ENCODE data around the gene FAM24B.
"Not testable (repeated sequence)": the region's sequence is repeated elsewhere in the genome, so short reads cannot be mapped to it uniquely, and the experiment has no call there.

Gene FAM24B, protein sequence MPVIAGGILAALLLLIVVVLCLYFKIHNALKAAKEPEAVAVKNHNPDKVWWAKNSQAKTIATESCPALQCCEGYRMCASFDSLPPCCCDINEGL

DNA sequence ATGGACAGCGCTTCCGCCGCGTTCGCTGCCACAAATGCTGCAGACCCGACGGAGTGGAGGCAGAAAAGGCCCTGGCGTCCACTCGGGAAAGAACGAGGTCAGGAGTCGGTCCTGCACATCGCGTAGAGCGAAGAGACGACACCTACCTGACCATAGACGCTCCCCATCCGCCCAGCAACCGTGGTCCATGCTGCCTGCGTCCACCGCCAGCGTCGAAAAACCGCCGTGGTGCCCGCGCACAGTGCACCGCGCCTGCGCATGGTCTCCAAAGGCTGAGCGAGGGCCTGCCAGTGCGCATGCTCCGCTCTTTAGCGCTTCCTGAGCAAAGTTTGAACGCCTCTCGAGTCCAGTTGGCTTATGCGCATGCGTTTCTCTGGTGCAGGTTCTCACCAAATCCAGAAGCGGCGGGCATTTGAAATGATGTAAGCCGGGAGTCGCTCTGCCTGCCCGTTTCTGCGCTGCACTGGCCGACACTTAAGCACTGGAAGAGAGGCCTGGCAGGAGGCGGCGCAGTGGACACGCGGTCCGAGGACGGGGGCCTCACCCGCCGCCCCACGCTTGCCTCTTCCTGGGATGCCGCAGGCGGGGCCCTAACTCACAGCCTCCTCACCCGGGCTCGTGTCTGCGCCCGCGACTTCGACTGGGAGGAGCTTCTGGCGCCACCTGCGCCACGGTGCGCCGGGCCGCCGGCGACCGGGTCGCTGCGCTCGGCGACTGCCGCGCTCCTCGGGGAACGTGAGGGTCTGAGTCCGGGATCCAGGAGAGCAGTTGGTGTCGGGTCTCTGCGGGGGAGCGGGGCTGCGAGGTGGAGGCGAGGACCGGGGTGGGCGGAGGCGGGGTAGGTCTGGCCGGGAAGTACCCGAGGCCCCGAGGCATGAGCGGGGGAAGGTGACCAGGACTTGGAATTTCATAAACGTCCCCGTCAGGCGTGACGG lies at the start of gene FAM24B:
TSS of gene FAM24B (minus strand) at position 243 of the 935 bp plus-strand sequence. CDS start 29,066 bp downstream, outside the sequence.
- peak; percentile 94 for DNase-seq (ENCODE audit: low read depth)

DNA sequence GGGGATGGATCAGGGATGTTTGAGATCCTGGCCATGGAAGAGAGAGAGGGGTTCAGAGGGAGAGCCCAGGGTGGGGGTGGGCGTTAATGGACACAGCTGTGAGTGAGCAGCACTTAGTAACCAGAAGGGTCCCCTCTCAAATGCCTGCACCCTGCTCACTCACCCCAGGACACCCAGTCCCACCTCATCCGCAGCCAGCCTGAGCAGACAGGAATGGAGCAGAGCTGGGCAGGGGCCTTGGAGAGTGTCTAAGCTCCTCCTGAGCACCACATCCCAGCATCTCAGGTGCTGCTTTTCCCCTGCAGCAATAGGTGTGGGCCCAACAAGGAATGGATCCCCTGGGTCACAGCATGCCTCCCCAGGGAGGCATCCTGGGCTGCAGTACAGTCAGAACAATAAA lies 36.3 kb upstream of the FAM24B start:
- no peak for DNase-seq (ENCODE audit: low read depth)

DNA sequence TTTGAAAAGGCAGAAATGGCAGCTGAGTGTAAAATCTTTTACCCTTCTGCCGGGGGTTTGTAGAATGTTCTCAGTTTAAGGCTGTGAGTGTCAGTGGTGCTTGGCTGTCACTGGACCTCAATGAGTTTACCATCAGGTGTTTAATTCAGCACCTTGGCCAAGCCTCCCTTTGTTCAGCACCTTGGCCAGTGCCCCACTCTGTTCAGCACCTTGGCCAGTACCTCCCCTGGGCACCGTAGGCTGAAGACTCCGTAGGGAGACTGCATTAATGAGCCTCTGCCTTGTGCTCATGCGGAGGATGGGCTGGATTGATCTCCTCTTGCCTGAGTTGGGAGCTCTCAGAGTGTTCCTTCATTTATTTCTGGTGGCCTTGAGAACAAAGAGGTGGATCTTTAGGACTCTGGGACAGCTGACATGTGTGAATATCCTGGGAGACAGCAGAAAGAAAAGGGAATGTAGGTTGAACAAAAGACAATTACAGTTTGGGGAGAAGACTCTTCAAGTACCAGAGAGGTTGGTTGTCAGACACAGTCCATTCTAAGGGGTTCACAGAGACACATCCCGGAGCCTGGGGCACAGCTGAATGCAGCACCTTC lies 32.6 kb upstream of the FAM24B start:
- DNase-seq (ENCODE audit: low read depth), result peak; percentile 27

GRCh38 chr10:122910310-122910709 lies 30.9 kb upstream of the FAM24B start, which contains the start of gene FAM24A:
Gene FAM24A, plus strand, starts transcription at chr10:122910610. Its CDS starts 1,025 bp downstream, at chr10:122911635.
- DNase-seq (ENCODE audit: low read depth), result no peak

GRCh38 chr10:122903861-122904260 lies 24.5 kb upstream of the FAM24B start:
- not testable (repeated sequence) for DNase-seq (ENCODE audit: low read depth)

DNA sequence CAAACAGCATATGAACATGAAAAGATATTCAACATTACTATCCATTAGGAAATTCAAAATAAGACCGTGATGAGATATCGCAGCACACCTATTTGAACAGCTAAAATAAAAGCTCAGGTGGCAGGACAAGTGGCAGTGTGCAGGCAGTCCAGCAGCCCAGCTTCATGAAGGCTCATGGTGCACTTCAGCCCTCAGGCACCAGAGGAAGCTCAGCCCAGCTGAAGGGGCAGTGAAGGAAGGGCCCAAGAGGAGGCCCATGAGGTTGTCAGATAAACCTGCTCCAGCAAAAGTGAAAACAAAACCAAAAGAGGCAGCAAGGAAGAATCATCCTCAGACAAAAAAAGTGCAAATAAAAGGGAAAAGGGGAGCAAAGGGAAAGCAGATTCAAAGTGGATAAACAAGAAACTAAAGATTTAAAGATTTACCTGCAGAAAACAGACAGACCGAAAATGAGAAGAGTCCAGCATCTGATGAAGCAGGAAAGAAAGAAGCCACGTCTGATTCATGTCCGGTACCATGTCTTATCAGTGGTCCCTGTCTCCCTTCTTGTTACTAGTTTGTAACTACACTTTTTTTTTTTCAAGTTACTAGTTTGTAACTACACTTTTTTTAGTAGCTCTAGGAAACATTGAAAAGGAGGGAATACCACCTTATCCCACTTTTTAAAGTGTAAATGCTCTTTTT lies 15.0 kb upstream of the FAM24B start:
- DNase-seq (ENCODE audit: low read depth), result no peak

DNA sequence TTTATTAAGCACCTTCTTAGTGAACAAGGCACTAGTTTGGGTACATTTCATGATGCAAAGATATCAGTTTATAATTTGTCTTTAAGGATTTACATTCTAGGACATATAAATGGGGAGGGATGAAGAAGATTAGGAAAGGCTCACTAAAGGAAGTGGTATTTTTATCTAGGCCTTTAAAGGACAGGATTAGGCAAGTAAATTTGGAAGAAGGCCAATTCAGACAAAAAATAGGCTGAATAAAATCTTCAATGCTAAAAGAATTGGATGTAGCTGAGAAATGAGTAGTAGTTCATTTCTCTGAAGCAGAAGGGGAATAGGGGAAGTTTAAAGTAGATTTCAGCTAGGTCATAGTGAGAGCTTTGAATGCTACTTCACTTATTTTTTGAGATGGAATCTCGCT lies 4.8 kb upstream of the FAM24B start:
- DNase-seq (ENCODE audit: low read depth), result no peak

- DNase-seq (ENCODE audit: low read depth), result no peak
Measured at GRCh38 chr10:122882766-122883165, 3.4 kb upstream of the FAM24B start.

- DNase-seq (ENCODE audit: low read depth), result no peak
Measured at GRCh38 chr10:122878799-122879338, 512 bp downstream of the FAM24B start.

DNA sequence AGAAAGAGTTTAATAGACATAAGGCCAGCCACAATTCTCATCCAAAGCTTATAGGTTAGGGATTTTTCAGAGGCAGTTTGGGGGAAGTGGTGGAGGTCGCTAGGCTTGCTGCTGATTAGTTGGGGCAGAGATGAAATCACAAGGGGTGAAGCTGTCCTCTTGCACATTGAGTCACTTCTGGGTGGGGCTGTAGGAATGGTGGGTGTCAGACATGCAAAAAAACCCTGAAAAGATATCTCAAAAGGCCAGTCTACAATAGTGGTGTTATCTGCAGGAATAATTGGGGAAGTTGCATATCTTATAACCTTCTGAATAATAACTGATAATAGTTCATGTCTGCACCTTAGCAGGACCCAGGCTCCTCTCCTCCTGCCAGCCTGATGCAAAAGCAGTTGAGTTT lies 2.1 kb downstream of the FAM24B start:
- DNase-seq (ENCODE audit: low read depth), result no peak

DNA sequence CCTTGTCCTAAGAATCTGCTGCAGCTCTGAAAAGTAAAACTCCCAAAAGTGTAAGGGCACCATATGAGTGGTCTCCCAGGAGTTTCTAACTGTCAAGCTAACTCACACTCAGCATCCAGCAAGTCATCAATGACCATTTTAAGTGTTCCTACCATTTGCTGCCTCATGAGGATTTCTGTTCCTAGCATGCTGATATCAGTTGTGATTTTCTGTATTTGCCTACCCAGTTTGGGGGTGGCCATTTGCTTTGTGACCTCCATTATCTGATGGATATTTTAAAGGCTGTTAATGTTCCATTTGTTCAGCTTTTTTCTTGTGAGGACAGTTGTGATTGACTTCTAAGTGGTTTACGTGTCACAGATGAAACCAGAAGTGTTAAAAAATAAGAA lies 2.9 kb downstream of the FAM24B start:
- no peak for DNase-seq (ENCODE audit: low read depth)

DNA sequence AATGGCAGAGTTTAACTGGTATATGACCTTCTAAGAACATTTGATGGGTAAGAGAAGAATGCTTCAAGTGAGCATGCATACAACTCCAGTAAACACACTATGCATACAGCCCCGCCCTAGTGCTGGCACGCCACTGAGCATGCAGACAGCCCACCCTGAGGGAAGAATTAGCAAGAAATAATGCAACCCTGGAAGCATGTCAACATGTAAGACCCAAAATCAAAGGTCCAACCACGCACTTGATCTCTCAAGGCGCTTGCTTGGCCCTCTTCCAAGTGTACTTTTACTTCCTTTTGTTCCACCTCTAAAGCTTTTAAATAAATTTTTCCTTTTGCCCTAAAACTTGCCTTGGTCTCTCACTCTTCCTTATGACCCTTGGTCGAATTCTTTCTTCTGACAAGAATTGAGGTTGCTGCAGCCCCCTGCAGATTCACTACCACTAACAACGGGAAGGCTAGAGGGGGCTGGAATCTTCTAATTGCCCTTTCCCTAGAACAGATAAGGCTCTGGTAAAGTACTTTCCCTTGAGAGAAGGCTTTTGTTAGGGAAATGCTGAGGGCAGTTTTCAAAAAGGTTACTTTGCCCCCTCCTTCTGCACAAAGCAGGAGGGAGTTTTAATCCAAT lies 3.4 kb downstream of the FAM24B start:
- no peak for DNase-seq (ENCODE audit: low read depth)

- DNase-seq (ENCODE audit: low read depth), result not testable (repeated sequence)
Measured at GRCh38 chr10:122871947-122872346, 7.4 kb downstream of the FAM24B start.

DNA sequence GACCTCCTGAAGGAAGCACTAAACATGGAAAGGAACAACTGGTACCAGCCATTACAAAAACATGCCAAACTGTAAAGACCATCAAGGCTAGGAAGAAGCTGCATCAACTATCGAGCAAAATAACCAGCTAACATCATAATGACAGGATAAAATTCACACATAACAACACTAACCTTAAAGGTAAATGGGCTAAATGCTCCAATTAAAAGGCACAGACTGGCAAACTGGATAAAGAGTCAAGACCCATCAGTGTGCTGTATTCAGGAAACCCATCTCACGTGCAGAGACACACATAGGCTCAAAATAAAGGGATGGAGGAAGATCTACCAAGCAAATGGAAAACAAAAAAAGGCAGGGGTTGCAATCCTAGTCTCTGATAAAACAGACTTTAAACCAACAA lies 10.6 kb downstream of the FAM24B start:
- DNase-seq (ENCODE audit: low read depth), result not testable (repeated sequence)

GRCh38 chr10:122866757-122867482 lies 12.5 kb downstream of the FAM24B start:
- not testable (repeated sequence) for DNase-seq (ENCODE audit: low read depth)

DNA sequence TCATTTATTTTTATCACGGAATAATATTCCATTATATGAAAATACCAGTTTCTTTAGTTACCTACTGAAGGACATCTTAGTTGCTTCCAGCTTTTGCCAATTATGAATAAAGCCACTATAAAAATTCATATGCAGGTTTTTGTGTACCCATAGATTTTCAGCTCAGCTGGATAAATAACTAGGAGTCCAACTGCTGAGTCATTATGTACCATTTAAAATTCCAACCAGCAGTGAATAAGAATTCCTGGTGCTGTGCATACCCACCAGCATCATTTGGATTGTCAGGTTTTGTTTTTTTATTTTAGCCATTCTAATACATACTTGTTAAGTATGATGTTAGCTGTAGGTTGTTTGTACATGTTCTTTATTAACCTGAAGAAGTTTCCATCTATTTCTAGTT lies 14.5 kb downstream of the FAM24B start:
- no peak for DNase-seq (ENCODE audit: low read depth)

GRCh38 chr10:122864194-122864592 lies 15.2 kb downstream of the FAM24B start:
- DNase-seq (ENCODE audit: low read depth), result no peak

DNA sequence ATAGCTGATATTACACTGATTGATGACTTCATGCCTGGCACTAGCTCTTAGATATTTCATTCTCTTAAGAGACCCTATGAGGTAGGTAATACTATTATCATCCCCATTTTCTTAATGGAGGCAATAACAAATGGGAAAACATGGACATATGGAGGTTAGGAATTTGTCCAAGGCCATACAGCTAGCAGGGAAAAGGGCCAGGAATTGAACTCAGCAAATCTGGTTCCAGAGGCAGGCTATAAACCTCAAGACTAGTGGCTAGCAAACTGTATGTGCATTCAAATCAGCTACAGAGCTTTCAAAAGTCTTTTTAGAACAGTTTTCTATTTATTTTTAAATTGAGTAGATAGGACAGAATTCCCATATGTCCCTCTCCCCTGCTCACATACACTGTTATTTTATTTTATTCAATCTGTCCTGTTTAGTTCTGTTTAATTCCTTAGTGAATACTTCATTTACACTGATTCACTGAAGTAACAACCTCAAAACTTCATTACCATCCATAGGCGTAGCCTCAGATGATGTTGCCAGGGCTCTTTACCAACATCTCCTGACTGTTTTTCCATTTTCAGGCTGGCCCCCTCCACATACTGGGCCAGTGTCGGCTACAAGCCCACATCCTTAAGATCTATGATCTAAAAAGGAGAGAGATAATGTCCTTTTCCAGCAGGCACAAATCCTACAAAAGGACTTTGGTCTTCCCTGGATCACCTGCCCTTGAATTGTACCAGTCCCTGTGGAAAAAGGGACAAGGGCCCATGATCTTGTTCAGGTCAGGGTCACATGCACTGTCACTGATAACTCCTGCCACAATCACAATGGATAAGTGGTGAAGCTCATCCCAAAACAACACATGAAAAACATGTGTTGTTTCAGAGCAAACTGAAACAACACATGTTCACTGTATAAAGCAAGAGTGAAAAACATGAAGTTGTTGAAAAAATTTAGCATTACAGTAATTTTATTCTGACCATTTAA lies 15.9 kb downstream of the FAM24B start:
- DNase-seq (ENCODE audit: low read depth), result no peak

DNA sequence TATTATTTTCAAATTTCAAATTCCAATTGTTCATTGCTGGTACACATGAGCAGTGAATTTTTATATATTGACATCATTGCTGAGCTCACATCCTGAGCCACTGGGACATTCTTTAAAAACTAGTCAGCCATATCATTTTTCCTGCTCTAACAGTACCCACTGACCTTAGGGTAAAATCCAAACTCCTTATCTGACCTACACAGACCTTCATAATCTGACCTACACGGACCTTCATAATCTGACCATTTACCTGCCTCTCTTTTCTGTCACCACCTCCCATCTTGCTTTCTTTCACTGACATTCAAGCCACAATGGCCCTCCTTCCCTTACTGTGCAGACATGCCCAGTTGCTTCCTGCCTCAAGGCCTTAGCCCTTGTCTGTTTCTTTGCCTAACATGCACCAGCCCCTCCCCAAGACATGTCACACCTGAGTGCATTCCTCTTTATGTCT lies 17.6 kb downstream of the FAM24B start:
- DNase-seq (ENCODE audit: low read depth), result no peak

DNA sequence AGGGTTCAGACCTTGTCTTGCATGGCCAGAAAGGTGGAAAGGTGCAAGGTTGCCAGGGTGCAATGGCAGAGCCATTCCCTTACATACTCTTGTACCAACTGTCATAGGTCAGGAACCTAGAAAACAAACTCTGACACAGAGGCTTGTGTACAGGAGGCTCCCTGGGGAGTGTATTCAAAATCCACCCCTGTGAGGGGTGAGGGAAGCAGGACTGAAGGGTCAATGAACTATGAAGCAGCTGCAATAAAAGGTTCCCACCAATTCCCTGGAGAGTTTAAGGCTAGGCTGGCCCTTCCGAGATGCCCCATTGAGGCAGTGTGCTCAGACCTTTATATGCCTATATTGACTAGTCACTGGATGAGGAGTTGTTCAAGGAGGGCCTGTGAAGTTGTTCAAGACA lies 19.9 kb downstream of the FAM24B start:
- DNase-seq (ENCODE audit: low read depth), result no peak

All from activated T-cell treated with anti-CD3 and anti-CD28 coated beads for 1 hour (primary cell).